GM12875 (cell line): ENCODE data around the gene NCKAP5L.

Experiments
- H3K4me3 ChIP-seq: one replicate; pipeline ENCODE4 v1.5.1; 2011; ENCODE audit warnings: low read depth, low read length, control low read depth
- CTCF ChIP-seq: IDR thresholded peaks from 2 replicates; pipeline ENCODE4 v1.5.1; 2011; ENCODE audit warnings: low read depth, mild to moderate bottlenecking, control low read depth, inconsistent platforms, low read length, moderate library complexity, borderline replicate concordance; ENCODE audit not compliant: insufficient read depth

The NCKAP5L gene

GRCh38 chr12:49794811-49795653 lies 33.2 kb downstream of the NCKAP5L start:
- TF ChIP-seq CTCF: no peak
- no peak overlapping the region for H3K4me3 ChIP-seq

GRCh38 chr12:49794021-49794420 lies 34.2 kb downstream of the NCKAP5L start:
- TF ChIP-seq CTCF: no peak
- H3K4me3 ChIP-seq: no peak overlapping the region

GRCh38 chr12:49793620-49794019 lies 34.6 kb downstream of the NCKAP5L start:
- H3K4me3 ChIP-seq: no peak overlapping the region
- no peak for TF ChIP-seq CTCF

- H3K4me3 ChIP-seq: no peak overlapping the region
- no peak for TF ChIP-seq CTCF
Observed at GRCh38 chr12:49792976-49793580, 35.1 kb downstream of the NCKAP5L start.

GRCh38 chr12:49792181-49792970 lies 35.8 kb downstream of the NCKAP5L start:
- TF ChIP-seq CTCF: no peak
- H3K4me3 ChIP-seq: no peak overlapping the region

- H3K4me3 ChIP-seq: no peak overlapping the region
- TF ChIP-seq CTCF: no peak
Observed at GRCh38 chr12:49791700-49792099, 36.5 kb downstream of the NCKAP5L start.
